Liver (tissue), 9 donors: Measurements from ENCODE around the gene WSCD1. TPM values are rescaled to one million over a fixed set of nuclear protein-coding genes. Genes with fewer than 3 reads are reported as not detected.

ENCODE experiments used
- DNase-seq: peaks from one replicate; pipeline ENCODE4 v3.0.0-alpha.2; 2017; ENCODE audit warnings: low spot score
- H3K27ac ChIP-seq, 2 donors: one replicate each; pipeline ENCODE4 v1.7.0; 2013; ENCODE audit warnings: inconsistent platforms in 2 of 2, low read length in 2 of 2, control low read depth in 1 of 2, low read depth in 1 of 2, mild to moderate bottlenecking in 1 of 2
- H3K27me3 ChIP-seq, 4 donors: one replicate each; pipeline versions ENCODE4 v1.6.1 to v1.7.0; 2013; ENCODE audit warnings: low read length in 3 of 4, inconsistent platforms in 1 of 4, mild to moderate bottlenecking in 1 of 4, moderate library complexity in 1 of 4; ENCODE audit not compliant: control insufficient read depth in 4 of 4, insufficient read depth in 4 of 4
- H3K36me3 ChIP-seq, 4 donors: one replicate each; pipeline versions ENCODE4 v1.6.1 to v1.7.0; 2013; ENCODE audit warnings: low read length in 3 of 4, mild to moderate bottlenecking in 3 of 4, low read depth in 1 of 4, moderate library complexity in 1 of 4; ENCODE audit not compliant: control insufficient read depth in 4 of 4, insufficient read depth in 3 of 4
- H3K4me1 ChIP-seq, 4 donors: one replicate each; pipeline versions ENCODE4 v1.6.1 to v1.7.0; 2013; ENCODE audit warnings: low read length in 3 of 4, mild to moderate bottlenecking in 3 of 4, moderate library complexity in 1 of 4; ENCODE audit not compliant: control insufficient read depth in 4 of 4, insufficient read depth in 4 of 4
- H3K4me3 ChIP-seq, 3 donors: one replicate each; pipeline versions ENCODE4 v1.6.1 to v1.7.0; 2013; ENCODE audit warnings: low read length in 3 of 3, control low read depth in 1 of 3, low read depth in 1 of 3, mild to moderate bottlenecking in 1 of 3
- H3K9ac ChIP-seq, 2 donors: one replicate each; pipeline ENCODE4 v1.7.0; 2013; ENCODE audit warnings: low read length in 2 of 2, mild to moderate bottlenecking in 2 of 2, moderate library complexity in 2 of 2, control low read depth in 1 of 2, low read depth in 1 of 2
- H3K9me3 ChIP-seq, 4 donors: one replicate each; pipeline versions ENCODE4 v1.6.1 to v1.7.0; 2013; ENCODE audit warnings: low read length in 3 of 4; ENCODE audit not compliant: control insufficient read depth in 4 of 4
- EGR1 ChIP-seq, 2 donors: IDR thresholded peaks; 2 replicates each; pipeline ENCODE4 v1.6.1; 2016 to 2018; ENCODE audit warnings: antibody characterized with exemption in 2 of 2, low read depth in 2 of 2
- FOXA1 ChIP-seq: IDR thresholded peaks from 2 replicates; pipeline ENCODE4 v1.6.1; 2016; ENCODE audit warnings: antibody characterized with exemption
- FOXA2 ChIP-seq: IDR thresholded peaks from 2 replicates; pipeline ENCODE4 v1.6.1; 2016; ENCODE audit warnings: antibody characterized with exemption
- GABPA ChIP-seq, 2 donors: IDR thresholded peaks in 1 of 2; conservative IDR thresholded peaks in 1 of 2; 2 replicates each; pipeline ENCODE4 v1.6.1; 2016; ENCODE audit warnings: antibody characterized with exemption in 2 of 2, mild to moderate bottlenecking in 1 of 2, moderate library complexity in 1 of 2
- HNF4A ChIP-seq, 2 donors: conservative IDR thresholded peaks; 2 replicates each; pipeline ENCODE4 v1.6.1; 2016; ENCODE audit warnings: antibody characterized with exemption in 2 of 2, mild to moderate bottlenecking in 2 of 2
- NR2F2 ChIP-seq: IDR thresholded peaks from 2 replicates; pipeline ENCODE4 v1.6.1; 2016; ENCODE audit warnings: antibody characterized with exemption
- RAD21 ChIP-seq, 2 donors: IDR thresholded peaks; 2 replicates each; pipeline ENCODE4 v1.6.1; 2016; ENCODE audit warnings: antibody characterized with exemption in 2 of 2, mild to moderate bottlenecking in 2 of 2
- RXRA ChIP-seq, 2 donors: IDR thresholded peaks; 2 replicates each; pipeline ENCODE4 v1.6.1; 2017 to 2018; ENCODE audit warnings: antibody characterized with exemption in 2 of 2, mild to moderate bottlenecking in 1 of 2
- SP1 ChIP-seq: IDR thresholded peaks from 2 replicates; pipeline ENCODE4 v1.6.1; 2018; ENCODE audit warnings: antibody characterized with exemption, mild to moderate bottlenecking
- TAF1 ChIP-seq: conservative IDR thresholded peaks from 2 replicates; pipeline ENCODE4 v1.6.1; 2016; ENCODE audit warnings: antibody characterized with exemption, mild to moderate bottlenecking
- YY1 ChIP-seq: IDR thresholded peaks from 2 replicates; pipeline ENCODE4 v1.6.1; 2016; ENCODE audit warnings: antibody characterized with exemption, mild to moderate bottlenecking
- whole genome bisulfite sequencing: extraction: QIAGEN DNeasy Blood & Tissue Kit; methylation state at CpG from one replicate; pipeline ENCODE4 v1.1.7; 2013; 5-methylcytosine and 5-hydroxymethylcytosine counted together
- polyA plus RNA-seq, 2 donors: library from polyadenylated mRNA; stranded (reverse) in 1 of 2; unstranded in 1 of 2; fragments of 200-250 nt in 1 of 2; fragments of >200 nt in 1 of 2; fragmentation: Nextera tagmentation in 1 of 2; extraction: Ambion mirVana in 1 of 2; gene quantifications; one replicate each; pipeline versions ENCODE4 v1.2.1 to v1.2.3, GENCODE V29; 2013 to 2015
- total RNA-seq, 2 donors: library from RNA; depleted of rRNA; stranded (reverse); fragments of >200 nt; gene quantifications; one replicate each; pipeline ENCODE4 v1.2.3, GENCODE V29; 2014
- TF ChIP-seq, protein P1 (sequence below): IDR thresholded peaks from 2 replicates; pipeline ENCODE4 v1.6.1; 2016; ENCODE audit warnings: antibody characterized with exemption, mild to moderate bottlenecking
- TF ChIP-seq, protein P2 (sequence below): IDR thresholded peaks from 2 replicates; pipeline ENCODE4 v1.6.1; 2016; ENCODE audit warnings: antibody characterized with exemption
- TF ChIP-seq, protein P3 (sequence below): IDR thresholded peaks from 2 replicates; pipeline ENCODE4 v1.6.1; 2016; ENCODE audit warnings: antibody characterized with exemption
- TF ChIP-seq, protein P4 (sequence below): fragments of 150-350 bp; IDR thresholded peaks from 2 replicates; pipeline ENCODE4 v1.5.1; 2017; ENCODE audit warnings: improper control_type of control experiment, low read depth, low read length; ENCODE audit not compliant: missing input control
- TF ChIP-seq, protein P5 (sequence below): IDR thresholded peaks from 2 replicates; pipeline ENCODE4 v1.6.1; 2016; ENCODE audit warnings: antibody characterized with exemption
- donor health status: healthy.
- donor health status: healthy.
- donor health status: healthy.
- donor health status: healthy.
- donor health status: healthy.

The WSCD1 gene
- total and polyA plus RNA-seq, 4 donors: 0.10 to 3.8 (median 1.3) TPM

DNA sequence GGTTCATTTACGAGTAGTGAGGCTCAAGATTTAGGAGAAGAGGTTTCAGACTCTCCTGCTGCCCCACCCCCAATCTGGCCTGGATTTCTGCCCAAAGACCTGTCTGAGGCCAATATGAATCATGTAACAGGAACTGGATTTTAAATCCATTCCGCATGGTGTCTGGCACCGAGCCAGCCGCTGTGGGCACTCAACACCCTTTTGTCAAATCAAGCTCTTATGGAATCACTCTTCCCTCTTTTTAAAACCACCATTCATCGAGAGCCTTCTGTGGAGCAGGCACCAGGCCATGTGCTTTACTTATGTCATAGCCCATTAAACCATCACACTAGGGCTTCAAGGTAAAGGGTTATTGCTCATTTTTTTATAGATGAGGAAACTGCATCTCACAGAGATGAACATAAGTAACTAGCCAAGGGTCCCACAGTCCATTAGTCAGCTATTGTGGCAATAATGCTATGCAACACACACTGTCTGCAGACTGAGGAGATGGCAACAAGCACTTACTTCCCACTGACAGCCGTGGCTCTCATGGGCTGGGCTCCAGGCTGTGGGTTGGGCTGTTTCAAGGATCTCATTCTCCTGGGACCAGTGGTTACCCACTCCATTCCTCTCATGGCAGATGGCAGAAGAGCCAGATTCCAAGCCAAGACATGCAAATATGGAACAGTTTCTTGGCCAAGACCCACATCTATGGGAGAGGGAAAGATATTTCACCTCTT is 93.6 kb downstream of the WSCD1 start:
- Histone ChIP-seq H3K4me3 (no peak overlapping the region), H3K27ac (no peak overlapping the region), H3K27me3 (peaks cover 0 to 6% (median 0%) of the 10 kb centered on the region in 4 donors), H3K9ac (no peak overlapping the region), H3K9me3 (no peaks in the 10 kb centered on the region), H3K36me3 (no peaks in the 10 kb centered on the region), H3K4me1 (no peaks in the 10 kb centered on the region)
- TF ChIP-seq HNF4A (conservative IDR thresholded peaks at IDR 0.05) (no peak), TAF1 (no peak)
- no peak for DNase-seq
- 78% methylated on average over 6 of the region's 6 CpGs for WGBS

DNA sequence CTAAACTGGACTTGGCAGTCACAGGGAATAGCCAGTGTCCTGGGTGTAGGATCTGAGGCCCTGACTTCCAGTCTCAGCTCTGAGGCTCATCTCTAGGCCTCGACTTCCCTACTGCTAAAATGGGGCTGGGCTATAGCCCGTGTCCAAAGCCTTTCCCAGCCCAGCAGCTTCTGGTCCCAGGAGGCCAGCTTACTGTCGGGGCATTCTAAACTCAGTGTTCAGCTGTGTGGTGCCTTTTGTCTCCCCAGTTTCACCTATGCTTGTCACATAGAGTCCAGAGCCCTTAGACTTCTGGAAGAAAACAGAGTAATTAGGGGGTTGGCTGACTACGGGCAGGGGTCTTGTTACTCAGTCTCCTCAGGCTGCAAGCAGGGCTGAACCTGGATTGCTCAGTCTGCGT is 94.8 kb downstream of the WSCD1 start:
- 88% methylated on average over 5 of the region's 5 CpGs for WGBS
- TF ChIP-seq, protein P1, sequence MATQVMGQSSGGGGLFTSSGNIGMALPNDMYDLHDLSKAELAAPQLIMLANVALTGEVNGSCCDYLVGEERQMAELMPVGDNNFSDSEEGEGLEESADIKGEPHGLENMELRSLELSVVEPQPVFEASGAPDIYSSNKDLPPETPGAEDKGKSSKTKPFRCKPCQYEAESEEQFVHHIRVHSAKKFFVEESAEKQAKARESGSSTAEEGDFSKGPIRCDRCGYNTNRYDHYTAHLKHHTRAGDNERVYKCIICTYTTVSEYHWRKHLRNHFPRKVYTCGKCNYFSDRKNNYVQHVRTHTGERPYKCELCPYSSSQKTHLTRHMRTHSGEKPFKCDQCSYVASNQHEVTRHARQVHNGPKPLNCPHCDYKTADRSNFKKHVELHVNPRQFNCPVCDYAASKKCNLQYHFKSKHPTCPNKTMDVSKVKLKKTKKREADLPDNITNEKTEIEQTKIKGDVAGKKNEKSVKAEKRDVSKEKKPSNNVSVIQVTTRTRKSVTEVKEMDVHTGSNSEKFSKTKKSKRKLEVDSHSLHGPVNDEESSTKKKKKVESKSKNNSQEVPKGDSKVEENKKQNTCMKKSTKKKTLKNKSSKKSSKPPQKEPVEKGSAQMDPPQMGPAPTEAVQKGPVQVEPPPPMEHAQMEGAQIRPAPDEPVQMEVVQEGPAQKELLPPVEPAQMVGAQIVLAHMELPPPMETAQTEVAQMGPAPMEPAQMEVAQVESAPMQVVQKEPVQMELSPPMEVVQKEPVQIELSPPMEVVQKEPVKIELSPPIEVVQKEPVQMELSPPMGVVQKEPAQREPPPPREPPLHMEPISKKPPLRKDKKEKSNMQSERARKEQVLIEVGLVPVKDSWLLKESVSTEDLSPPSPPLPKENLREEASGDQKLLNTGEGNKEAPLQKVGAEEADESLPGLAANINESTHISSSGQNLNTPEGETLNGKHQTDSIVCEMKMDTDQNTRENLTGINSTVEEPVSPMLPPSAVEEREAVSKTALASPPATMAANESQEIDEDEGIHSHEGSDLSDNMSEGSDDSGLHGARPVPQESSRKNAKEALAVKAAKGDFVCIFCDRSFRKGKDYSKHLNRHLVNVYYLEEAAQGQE: no peak
- TF ChIP-seq GABPA (IDR thresholded peaks at IDR 0.05 in 1 of 2, conservative IDR thresholded peaks at IDR 0.05 in 1 of 2) (no peak), SP1 (no peak), TAF1 (no peak), YY1 (no peak), NR2F2 (no peak), HNF4A (conservative IDR thresholded peaks at IDR 0.05) (no peak), RAD21 (IDR thresholded peaks at IDR 0.05) (no peak), FOXA2 (no peak), RXRA (IDR thresholded peaks at IDR 0.05) (no peak), EGR1 (IDR thresholded peaks at IDR 0.05; ENCODE audit: low read depth in 2 of 2) (no peak), FOXA1 (no peak)
- TF ChIP-seq, protein P2, sequence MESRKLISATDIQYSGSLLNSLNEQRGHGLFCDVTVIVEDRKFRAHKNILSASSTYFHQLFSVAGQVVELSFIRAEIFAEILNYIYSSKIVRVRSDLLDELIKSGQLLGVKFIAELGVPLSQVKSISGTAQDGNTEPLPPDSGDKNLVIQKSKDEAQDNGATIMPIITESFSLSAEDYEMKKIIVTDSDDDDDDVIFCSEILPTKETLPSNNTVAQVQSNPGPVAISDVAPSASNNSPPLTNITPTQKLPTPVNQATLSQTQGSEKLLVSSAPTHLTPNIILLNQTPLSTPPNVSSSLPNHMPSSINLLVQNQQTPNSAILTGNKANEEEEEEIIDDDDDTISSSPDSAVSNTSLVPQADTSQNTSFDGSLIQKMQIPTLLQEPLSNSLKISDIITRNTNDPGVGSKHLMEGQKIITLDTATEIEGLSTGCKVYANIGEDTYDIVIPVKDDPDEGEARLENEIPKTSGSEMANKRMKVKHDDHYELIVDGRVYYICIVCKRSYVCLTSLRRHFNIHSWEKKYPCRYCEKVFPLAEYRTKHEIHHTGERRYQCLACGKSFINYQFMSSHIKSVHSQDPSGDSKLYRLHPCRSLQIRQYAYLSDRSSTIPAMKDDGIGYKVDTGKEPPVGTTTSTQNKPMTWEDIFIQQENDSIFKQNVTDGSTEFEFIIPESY: no peak
- TF ChIP-seq, protein P3, sequence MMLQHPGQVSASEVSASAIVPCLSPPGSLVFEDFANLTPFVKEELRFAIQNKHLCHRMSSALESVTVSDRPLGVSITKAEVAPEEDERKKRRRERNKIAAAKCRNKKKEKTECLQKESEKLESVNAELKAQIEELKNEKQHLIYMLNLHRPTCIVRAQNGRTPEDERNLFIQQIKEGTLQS: no peak
- TF ChIP-seq, protein P4, sequence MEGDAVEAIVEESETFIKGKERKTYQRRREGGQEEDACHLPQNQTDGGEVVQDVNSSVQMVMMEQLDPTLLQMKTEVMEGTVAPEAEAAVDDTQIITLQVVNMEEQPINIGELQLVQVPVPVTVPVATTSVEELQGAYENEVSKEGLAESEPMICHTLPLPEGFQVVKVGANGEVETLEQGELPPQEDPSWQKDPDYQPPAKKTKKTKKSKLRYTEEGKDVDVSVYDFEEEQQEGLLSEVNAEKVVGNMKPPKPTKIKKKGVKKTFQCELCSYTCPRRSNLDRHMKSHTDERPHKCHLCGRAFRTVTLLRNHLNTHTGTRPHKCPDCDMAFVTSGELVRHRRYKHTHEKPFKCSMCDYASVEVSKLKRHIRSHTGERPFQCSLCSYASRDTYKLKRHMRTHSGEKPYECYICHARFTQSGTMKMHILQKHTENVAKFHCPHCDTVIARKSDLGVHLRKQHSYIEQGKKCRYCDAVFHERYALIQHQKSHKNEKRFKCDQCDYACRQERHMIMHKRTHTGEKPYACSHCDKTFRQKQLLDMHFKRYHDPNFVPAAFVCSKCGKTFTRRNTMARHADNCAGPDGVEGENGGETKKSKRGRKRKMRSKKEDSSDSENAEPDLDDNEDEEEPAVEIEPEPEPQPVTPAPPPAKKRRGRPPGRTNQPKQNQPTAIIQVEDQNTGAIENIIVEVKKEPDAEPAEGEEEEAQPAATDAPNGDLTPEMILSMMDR: no peak
- TF ChIP-seq, protein P5, sequence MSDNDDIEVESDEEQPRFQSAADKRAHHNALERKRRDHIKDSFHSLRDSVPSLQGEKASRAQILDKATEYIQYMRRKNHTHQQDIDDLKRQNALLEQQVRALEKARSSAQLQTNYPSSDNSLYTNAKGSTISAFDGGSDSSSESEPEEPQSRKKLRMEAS: no peak
- no peak overlapping the region for H3K9ac ChIP-seq
- no peak overlapping the region for H3K27ac ChIP-seq
- H3K9me3 ChIP-seq: no peaks in the 10 kb centered on the region
- no peak for DNase-seq
- H3K4me3 ChIP-seq: no peak overlapping the region
- no peaks in the 10 kb centered on the region for H3K4me1 ChIP-seq
- no peaks in the 10 kb centered on the region for H3K36me3 ChIP-seq
- H3K27me3 ChIP-seq: peaks cover 0 to 6% (median 0%) of the 10 kb centered on the region in 4 donors
